ENCODE results near the gene CDC27. TPM values are rescaled to one million over a fixed set of nuclear protein-coding genes. Genes with fewer than 3 reads are reported as not detected.
"Not testable (repeated sequence)": the region's sequence is repeated elsewhere in the genome, so short reads cannot be mapped to it uniquely, and the experiment has no call there.

Gene CDC27
- total RNA-seq, 1 donor from 2014 or later, result 112 TPM

DNA sequence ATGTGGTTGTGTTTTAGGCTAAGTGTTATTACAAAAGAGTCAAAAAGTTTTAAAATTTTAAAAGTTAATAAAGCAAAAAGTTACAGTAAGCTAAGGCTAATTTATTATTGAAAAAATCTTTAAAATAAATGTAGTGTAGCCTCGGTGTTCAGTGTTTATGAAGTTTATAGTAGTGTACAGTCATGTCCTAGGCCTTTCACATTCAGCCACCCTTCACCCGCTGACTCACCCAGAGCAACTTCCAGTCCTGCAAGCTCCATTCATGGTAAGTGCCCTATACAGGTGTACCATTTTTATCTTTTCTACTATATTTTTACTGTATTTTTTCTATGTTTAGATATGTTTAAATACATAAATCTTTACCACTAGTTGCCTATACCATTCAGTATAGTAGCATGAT, 111.5 kb downstream of the CDC27 start:
- Histone ChIP-seq H3K4me3 (no peak overlapping the region), H3K27ac (no peak overlapping the region), H3K9me3 (no peaks in the 10 kb centered on the region), H3K27me3 (no peaks in the 10 kb centered on the region), H3K36me3 (no peaks in the 10 kb centered on the region), H3K4me1 (no peaks in the 10 kb centered on the region)
- TF ChIP-seq, protein P1, sequence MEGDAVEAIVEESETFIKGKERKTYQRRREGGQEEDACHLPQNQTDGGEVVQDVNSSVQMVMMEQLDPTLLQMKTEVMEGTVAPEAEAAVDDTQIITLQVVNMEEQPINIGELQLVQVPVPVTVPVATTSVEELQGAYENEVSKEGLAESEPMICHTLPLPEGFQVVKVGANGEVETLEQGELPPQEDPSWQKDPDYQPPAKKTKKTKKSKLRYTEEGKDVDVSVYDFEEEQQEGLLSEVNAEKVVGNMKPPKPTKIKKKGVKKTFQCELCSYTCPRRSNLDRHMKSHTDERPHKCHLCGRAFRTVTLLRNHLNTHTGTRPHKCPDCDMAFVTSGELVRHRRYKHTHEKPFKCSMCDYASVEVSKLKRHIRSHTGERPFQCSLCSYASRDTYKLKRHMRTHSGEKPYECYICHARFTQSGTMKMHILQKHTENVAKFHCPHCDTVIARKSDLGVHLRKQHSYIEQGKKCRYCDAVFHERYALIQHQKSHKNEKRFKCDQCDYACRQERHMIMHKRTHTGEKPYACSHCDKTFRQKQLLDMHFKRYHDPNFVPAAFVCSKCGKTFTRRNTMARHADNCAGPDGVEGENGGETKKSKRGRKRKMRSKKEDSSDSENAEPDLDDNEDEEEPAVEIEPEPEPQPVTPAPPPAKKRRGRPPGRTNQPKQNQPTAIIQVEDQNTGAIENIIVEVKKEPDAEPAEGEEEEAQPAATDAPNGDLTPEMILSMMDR (IDR thresholded peaks at IDR 0.05), result no peak
- intact Hi-C loops (cut with DNase I), result no loop called here
- no peak for DNase-seq (ENCODE audit: low spot score in 2 of 2)

DNA sequence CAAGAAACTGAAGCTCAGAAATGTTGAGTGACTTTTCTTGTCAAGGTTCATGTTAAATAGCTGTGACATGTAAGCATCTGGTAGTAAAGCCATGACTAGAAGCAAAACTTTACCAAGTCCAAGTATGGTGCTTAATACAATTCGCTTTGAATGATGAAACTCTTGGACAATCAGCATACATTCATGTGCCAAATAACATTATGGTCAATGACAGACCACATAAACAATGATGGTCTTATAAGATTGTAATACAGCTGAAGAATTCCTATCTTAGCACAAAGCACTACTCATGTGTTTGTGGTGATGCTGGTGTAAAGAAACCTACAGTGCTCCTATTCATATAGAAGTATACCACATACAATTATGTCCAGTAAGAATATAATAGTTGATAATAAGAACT, 112.9 kb downstream of the CDC27 start:
- DNase-seq (ENCODE audit: low spot score in 2 of 2), result no peak
- TF ChIP-seq, protein P1 (IDR thresholded peaks at IDR 0.05), result no peak
- H3K36me3 ChIP-seq, result no peaks in the 10 kb centered on the region
- no peak overlapping the region for H3K27ac ChIP-seq
- H3K9me3 ChIP-seq, result no peaks in the 10 kb centered on the region
- no peaks in the 10 kb centered on the region for H3K4me1 ChIP-seq
- H3K4me3 ChIP-seq, result no peak overlapping the region
- H3K27me3 ChIP-seq, result no peaks in the 10 kb centered on the region
- intact Hi-C loops (cut with DNase I), result no loop called here

DNA sequence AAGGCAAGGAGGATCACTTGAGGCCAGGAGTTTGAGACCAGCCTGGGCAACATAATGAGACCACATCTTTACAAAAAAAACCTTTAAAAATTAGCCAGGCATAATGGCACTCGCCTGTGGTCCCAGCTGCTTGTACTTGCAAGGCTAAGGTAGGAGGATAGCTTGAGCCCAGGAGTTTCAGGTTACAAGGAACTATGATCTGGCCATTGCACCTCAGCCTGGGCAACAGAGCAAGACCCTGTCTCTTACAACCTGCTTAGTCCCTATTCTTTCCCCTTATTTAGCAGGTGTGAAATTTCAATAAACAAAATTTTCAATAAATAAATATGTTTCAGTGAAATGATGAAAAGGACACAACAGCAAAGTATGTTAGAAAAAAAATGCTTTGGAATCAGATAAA, 114.7 kb downstream of the CDC27 start:
- H3K36me3 ChIP-seq; DNase-seq (ENCODE audit: low spot score in 2 of 2); H3K9me3 ChIP-seq; H3K4me1 ChIP-seq; H3K27ac ChIP-seq; H3K27me3 ChIP-seq; intact Hi-C loops (cut with DNase I); H3K4me3 ChIP-seq: not testable (repeated sequence)

DNA sequence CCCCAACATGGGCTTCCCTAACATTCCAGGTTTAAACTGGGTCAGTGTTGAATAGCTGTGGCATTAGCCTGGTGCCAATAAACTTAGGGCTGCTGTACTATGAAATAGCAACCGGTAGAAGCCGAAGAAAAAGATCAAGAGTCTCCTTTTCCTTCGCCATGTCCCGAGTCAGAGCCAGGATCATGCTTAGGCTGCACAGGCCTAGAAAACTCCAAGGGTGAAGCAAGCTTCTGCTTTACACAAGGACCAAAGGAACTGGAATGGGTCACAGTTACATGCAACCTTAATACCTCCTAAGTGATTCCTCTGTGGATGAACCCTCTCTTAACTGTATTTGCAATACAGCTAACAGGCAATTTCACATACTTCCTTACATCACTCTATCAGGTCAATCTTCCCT, 115.5 kb downstream of the CDC27 start:
- DNase-seq (ENCODE audit: low spot score in 2 of 2); intact Hi-C loops (cut with DNase I); H3K9me3 ChIP-seq; H3K27me3 ChIP-seq; H3K27ac ChIP-seq; H3K4me1 ChIP-seq; H3K4me3 ChIP-seq; H3K36me3 ChIP-seq: not testable (repeated sequence)

DNA sequence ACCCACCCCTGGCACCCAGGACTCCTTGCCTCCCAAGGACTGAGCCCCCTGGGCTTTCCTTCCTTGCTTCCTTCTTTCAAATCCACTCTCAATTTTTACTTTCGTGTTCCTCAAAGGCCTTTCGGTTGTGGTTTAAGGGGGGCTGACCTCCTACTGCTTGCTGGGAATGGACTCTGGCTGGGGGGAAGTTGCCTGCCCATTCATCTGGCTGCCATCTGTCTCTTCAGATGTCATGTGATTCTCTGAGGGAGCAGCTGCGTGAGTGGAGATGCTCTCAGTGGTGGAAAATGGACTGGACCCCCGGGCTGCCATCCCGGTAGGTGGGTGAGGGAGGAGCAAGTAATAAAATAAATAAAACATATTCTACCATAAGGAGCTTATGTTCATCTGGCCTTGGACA, 116.2 kb downstream of the CDC27 start:
- DNase-seq (ENCODE audit: low spot score in 2 of 2), result no peak
- Histone ChIP-seq H3K9me3 (no peaks in the 10 kb centered on the region), H3K27me3 (no peaks in the 10 kb centered on the region), H3K36me3 (no peaks in the 10 kb centered on the region), H3K27ac (no peak overlapping the region), H3K4me1 (no peaks in the 10 kb centered on the region), H3K4me3 (no peak overlapping the region)
- TF ChIP-seq, protein P1 (IDR thresholded peaks at IDR 0.05), result no peak
- intact Hi-C loops (cut with DNase I), result no loop called here

DNA sequence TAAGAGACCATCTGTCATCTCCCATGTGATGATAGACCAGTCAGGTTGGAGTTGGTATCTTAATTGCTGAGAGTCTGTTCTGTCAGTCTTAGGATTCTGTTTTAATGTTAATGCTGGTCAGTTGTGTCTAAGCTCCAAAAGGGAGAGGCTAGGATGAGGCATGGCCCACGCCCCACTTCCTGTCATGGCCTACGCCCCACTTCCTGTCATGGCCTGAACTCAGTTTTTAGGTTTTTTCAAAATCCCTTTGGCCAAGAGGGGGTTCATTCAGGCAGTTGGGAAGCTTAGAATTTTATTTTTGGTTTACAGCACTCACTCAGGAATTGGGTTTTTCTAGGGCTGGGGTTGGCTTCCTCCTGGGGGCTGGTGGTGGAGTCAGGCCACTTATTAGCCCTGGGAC, 117.9 kb downstream of the CDC27 start:
- H3K27ac ChIP-seq; H3K4me3 ChIP-seq; H3K27me3 ChIP-seq; H3K36me3 ChIP-seq; DNase-seq (ENCODE audit: low spot score in 2 of 2); intact Hi-C loops (cut with DNase I); H3K9me3 ChIP-seq; H3K4me1 ChIP-seq: not testable (repeated sequence)

DNA sequence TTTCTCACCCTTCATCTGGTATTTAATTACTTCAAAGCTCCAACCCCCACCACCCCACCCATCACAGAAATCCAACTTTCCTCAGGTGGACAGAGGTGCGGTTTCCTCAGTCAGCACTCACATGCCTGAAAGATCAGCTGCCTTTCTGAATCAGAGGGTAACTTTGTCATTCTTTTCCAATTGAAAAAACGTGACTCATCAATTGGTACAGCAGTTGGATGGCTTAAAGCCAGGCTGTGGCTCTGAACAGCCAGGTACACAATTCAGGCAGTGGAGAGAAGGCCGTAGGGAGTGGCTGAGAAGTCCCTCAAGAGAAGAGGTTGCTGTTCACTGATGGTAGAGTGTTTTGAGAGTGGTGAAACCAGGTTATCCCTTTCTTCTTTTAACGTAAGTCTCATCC, 118.8 kb downstream of the CDC27 start:
- H3K27me3 ChIP-seq; DNase-seq (ENCODE audit: low spot score in 2 of 2); H3K27ac ChIP-seq; intact Hi-C loops (cut with DNase I); H3K4me3 ChIP-seq; H3K36me3 ChIP-seq; H3K9me3 ChIP-seq: not testable (repeated sequence)
- peaks cover 0 to 10% of the 10 kb centered on the region in 2 donors for H3K4me1 ChIP-seq

Other genes starting within 250 kb of the CDC27 start
- not detected for gene RPRML, start 210.0 kb downstream of the CDC27 start, total RNA-seq
- not detected for gene MYL4, start 20.1 kb upstream of the CDC27 start, total RNA-seq
- gene ITGB3, start 64.5 kb upstream of the CDC27 start, total RNA-seq, result 71.3 TPM
- gene EFCAB13, start 134.7 kb upstream of the CDC27 start, total RNA-seq, result 1.2 TPM